ENCODE results near the gene ACOX3. TPM values are rescaled to one million over a fixed set of nuclear protein-coding genes. Genes with fewer than 3 reads are reported as not detected.
A peak's percentile ranks its signal among the peaks of the same experiment; 100 is the strongest.

ACOX3 gene
- total RNA-seq, 1 donor from 2014 or later = 21.3 TPM

- ATAC-seq (no peak), DNase-seq (ENCODE audit: low spot score) (no peak)
Observed at GRCh38 chr4:8377103-8378075, 63.1 kb downstream of the ACOX3 start.

- DNase-seq (ENCODE audit: low spot score) (no peak), ATAC-seq (no peak)
Observed at GRCh38 chr4:8376361-8377102, 64.0 kb downstream of the ACOX3 start.

GRCh38 chr4:8374851-8375649 lies 65.5 kb downstream of the ACOX3 start:
- no peak for DNase-seq (ENCODE audit: low spot score)
- ATAC-seq = no peak

GRCh38 chr4:8373973-8374545 lies 66.5 kb downstream of the ACOX3 start:
- ATAC-seq (no peak), DNase-seq (ENCODE audit: low spot score) (no peak)

- DNase-seq (ENCODE audit: low spot score) (no peak), ATAC-seq (no peak)
Observed at GRCh38 chr4:8373270-8373972, 67.1 kb downstream of the ACOX3 start.

- DNase-seq (ENCODE audit: low spot score) = no peak
- ATAC-seq = no peak
Observed at GRCh38 chr4:8372506-8372905, 68.0 kb downstream of the ACOX3 start.

GRCh38 chr4:8371596-8371995 lies 68.9 kb downstream of the ACOX3 start:
- DNase-seq (ENCODE audit: low spot score) (no peak), ATAC-seq (no peak)

GRCh38 chr4:8370835-8371595 lies 69.5 kb downstream of the ACOX3 start:
- DNase-seq (ENCODE audit: low spot score) (no peak), ATAC-seq (no peak)

- DNase-seq (ENCODE audit: low spot score) (no peak), ATAC-seq (no peak)
Observed at GRCh38 chr4:8370106-8370787, 70.3 kb downstream of the ACOX3 start.

GRCh38 chr4:8369426-8370105 lies 71.0 kb downstream of the ACOX3 start:
- DNase-seq (ENCODE audit: low spot score) = no peak

GRCh38 chr4:8368998-8369397 lies 71.5 kb downstream of the ACOX3 start:
- ATAC-seq (no peak), DNase-seq (ENCODE audit: low spot score) (no peak)

More at GRCh38 chr4:8369426-8370105, 71.0 kb downstream of the ACOX3 start:
- ATAC-seq = no peak

GRCh38 chr4:8368061-8368481 lies 72.5 kb downstream of the ACOX3 start:
- ATAC-seq = no peak
- DNase-seq (ENCODE audit: low spot score) = no peak

GRCh38 chr4:8366601-8367000 lies 73.9 kb downstream of the ACOX3 start:
- no peak for ATAC-seq
- no peak for DNase-seq (ENCODE audit: low spot score)

- ATAC-seq = no peak
- DNase-seq (ENCODE audit: low spot score) = no peak
Observed at GRCh38 chr4:8365951-8366350, 74.6 kb downstream of the ACOX3 start.

GRCh38 chr4:8365353-8365752 lies 75.2 kb downstream of the ACOX3 start:
- ATAC-seq (no peak), DNase-seq (ENCODE audit: low spot score) (no peak)

GRCh38 chr4:8364848-8365350 lies 75.6 kb downstream of the ACOX3 start:
- ATAC-seq (peak; percentile 6), DNase-seq (ENCODE audit: low spot score) (no peak)

- peak; percentile 63 for DNase-seq (ENCODE audit: low spot score)
- ATAC-seq = peak; percentile 88
Observed at GRCh38 chr4:8364141-8364540, 76.4 kb downstream of the ACOX3 start.

GRCh38 chr4:8362483-8362882 lies 78.0 kb downstream of the ACOX3 start:
- DNase-seq (ENCODE audit: low spot score) (no peak), ATAC-seq (no peak)
